Fibroblast of lung (primary cell): ENCODE measurements around the gene UVRAG. TPM values are rescaled to one million over a fixed set of nuclear protein-coding genes. Genes with fewer than 3 reads are reported as not detected.

Experiments used
- DNase-seq, 2 donors: peaks; one replicate each; pipeline versions ENCODE4 v3.0.0 to v3.0.0-alpha.2; 2010; ENCODE audit warnings: low read depth in 2 of 2
- H2AFZ ChIP-seq: 2 replicates; pipeline ENCODE4 v1.5.1; 2012; ENCODE audit warnings: low read length, control low read depth, inconsistent platforms
- H3K27ac ChIP-seq: 2 replicates; pipeline ENCODE4 v1.5.1; 2011; ENCODE audit warnings: low read length, control low read depth; ENCODE audit not compliant: insufficient read depth
- H3K27me3 ChIP-seq: 2 replicates; pipeline ENCODE4 v1.5.1; 2011; ENCODE audit warnings: mild to moderate bottlenecking, low read length; ENCODE audit not compliant: control insufficient read depth, insufficient read depth
- H3K36me3 ChIP-seq: 2 replicates; pipeline ENCODE4 v1.5.1; 2011; ENCODE audit warnings: low read length; ENCODE audit not compliant: control insufficient read depth, insufficient read depth
- H3K4me1 ChIP-seq: 2 replicates; pipeline ENCODE4 v1.5.1; 2011; ENCODE audit warnings: low read length; ENCODE audit not compliant: control insufficient read depth, insufficient read depth; ENCODE audit errors: extremely low read depth
- H3K4me2 ChIP-seq: 2 replicates; pipeline ENCODE4 v1.5.1; 2011; ENCODE audit warnings: low read length, control low read depth; ENCODE audit not compliant: insufficient read depth; ENCODE audit errors: extremely low read depth
- H3K4me3 ChIP-seq, 4 experiments: fragments of 200-600 bp in 1 of 4; sonication (generic) in 1 of 4; replicated peaks in 1 of 4; 2 replicates each; pipeline ENCODE4 v1.5.1; 2011 to 2016; ENCODE audit warnings: low read length in 4 of 4, low read depth in 3 of 4, mild to moderate bottlenecking in 3 of 4, control low read depth in 2 of 4, inconsistent platforms in 1 of 4, mixed read lengths in 1 of 4; ENCODE audit not compliant: insufficient read depth in 1 of 4; ENCODE audit errors: control extremely low read depth in 1 of 4
- H3K79me2 ChIP-seq: 2 replicates; pipeline ENCODE4 v1.5.1; 2012; ENCODE audit warnings: mild to moderate bottlenecking, low read length, inconsistent platforms; ENCODE audit not compliant: control insufficient read depth, insufficient read depth
- H3K9ac ChIP-seq: 2 replicates; pipeline ENCODE4 v1.5.1; 2011; ENCODE audit warnings: mild to moderate bottlenecking, low read length, control low read depth; ENCODE audit not compliant: insufficient read depth
- H3K9me3 ChIP-seq: 2 replicates; pipeline ENCODE4 v1.5.1; 2012; ENCODE audit warnings: low read depth, low read length; ENCODE audit not compliant: control insufficient read depth, insufficient read depth
- H4K20me1 ChIP-seq: 2 replicates; pipeline ENCODE4 v1.5.1; 2011; ENCODE audit warnings: low read length; ENCODE audit not compliant: control insufficient read depth, insufficient read depth; ENCODE audit errors: extremely low read depth
- CTCF ChIP-seq, 2 donors: IDR thresholded peaks in 1 of 2; conservative IDR thresholded peaks in 1 of 2; 1 replicate in 1 of 2; 2 replicates in 1 of 2; pipeline ENCODE4 v1.5.1; 2011 to 2012; ENCODE audit warnings: low read length in 2 of 2, control low read depth in 1 of 2, inconsistent platforms in 1 of 2, low read depth in 1 of 2, mild to moderate bottlenecking in 1 of 2
- EZH2 ChIP-seq: IDR thresholded peaks from 2 replicates; pipeline ENCODE4 v1.5.1; 2012; ENCODE audit warnings: low read length, control low read depth, mild to moderate bottlenecking; ENCODE audit errors: missing control alignments
- polyA plus RNA-seq, 2 donors: library from polyadenylated mRNA; depleted of rRNA in 1 of 2; stranded (reverse) in 1 of 2; unstranded in 1 of 2; fragments of >200 nt; gene quantifications; 2 replicates each; pipeline ENCODE4 v1.2.1, GENCODE V29; 2011 to 2012; ENCODE audit warnings: missing spikeins in 1 of 2
- total RNA-seq: library from RNA; depleted of rRNA; stranded (reverse); fragments of >200 nt; gene quantifications from 2 replicates; pipeline ENCODE4 v1.2.1, GENCODE V29; 2014

The UVRAG gene
- total and polyA plus RNA-seq, 2 donors (not counting 1 experiment from before 2014, with no cell fraction given) = 15.8 to 22.1 TPM

- Histone ChIP-seq H3K9ac (no peak overlapping the region), H3K4me1 (no peaks in the 10 kb centered on the region), H2AFZ (no peak overlapping the region), H3K27ac (no peak overlapping the region), H3K27me3 (no peaks in the 10 kb centered on the region), H4K20me1 (no peaks in the 10 kb centered on the region), H3K79me2 (no peaks in the 10 kb centered on the region), H3K36me3 (no peaks in the 10 kb centered on the region), H3K9me3 (no peaks in the 10 kb centered on the region), H3K4me3 (no peak overlapping the region), H3K4me2 (no peak overlapping the region)
- no peak for DNase-seq
- TF ChIP-seq CTCF (conservative IDR thresholded peaks at IDR 0.05 in 1 of 2, IDR thresholded peaks at IDR 0.05 in 1 of 2; ENCODE audit: low read depth in 1 of 2, low read length in 2 of 2) (no peak), EZH2 (no peak)
Observed at GRCh38 chr11:75899806-75900205, 84.8 kb downstream of the UVRAG start.

- Histone ChIP-seq H3K4me2 (no peak overlapping the region), H2AFZ (no peak overlapping the region), H3K36me3 (no peaks in the 10 kb centered on the region), H3K27ac (no peak overlapping the region), H3K4me3 (no peak overlapping the region), H3K79me2 (no peaks in the 10 kb centered on the region), H3K27me3 (no peaks in the 10 kb centered on the region), H3K9me3 (no peaks in the 10 kb centered on the region), H4K20me1 (no peaks in the 10 kb centered on the region), H3K9ac (no peak overlapping the region), H3K4me1 (no peaks in the 10 kb centered on the region)
- no peak for DNase-seq
- no peak for TF ChIP-seq EZH2
- no peak for TF ChIP-seq CTCF (conservative IDR thresholded peaks at IDR 0.05 in 1 of 2, IDR thresholded peaks at IDR 0.05 in 1 of 2; ENCODE audit: low read depth in 1 of 2, low read length in 2 of 2)
Observed at GRCh38 chr11:75900848-75901247, 85.8 kb downstream of the UVRAG start.

GRCh38 chr11:75902631-75903030 is 87.6 kb downstream of the UVRAG start:
- H3K79me2 ChIP-seq = no peaks in the 10 kb centered on the region
- DNase-seq = peak in 1 of 2 donors; percentile 48
- H3K27me3 ChIP-seq = no peaks in the 10 kb centered on the region
- no peak for TF ChIP-seq CTCF (conservative IDR thresholded peaks at IDR 0.05 in 1 of 2, IDR thresholded peaks at IDR 0.05 in 1 of 2; ENCODE audit: low read depth in 1 of 2, low read length in 2 of 2)
- TF ChIP-seq EZH2 = no peak
- no peaks in the 10 kb centered on the region for H3K36me3 ChIP-seq
- no peak overlapping the region for H3K27ac ChIP-seq
- no peak overlapping the region for H3K4me2 ChIP-seq
- H2AFZ ChIP-seq = no peak overlapping the region
- H3K9ac ChIP-seq = no peak overlapping the region
- H3K4me3 ChIP-seq = no peak overlapping the region
- no peaks in the 10 kb centered on the region for H3K9me3 ChIP-seq
- H4K20me1 ChIP-seq = no peaks in the 10 kb centered on the region
- H3K4me1 ChIP-seq = no peaks in the 10 kb centered on the region
